ENCODE measurements around the gene WAC. TPM values are rescaled to one million over a fixed set of nuclear protein-coding genes. Genes with fewer than 3 reads are reported as not detected.
A peak's percentile ranks its signal among the peaks of the same experiment; 100 is the strongest.

WAC gene
- total RNA-seq, 1 donor from 2014 or later: 54.8 TPM

GRCh38 chr10:28620251-28620650 lies 87.3 kb downstream of the WAC start:
- no peak for DNase-seq (ENCODE audit: low read depth)
- no peak overlapping the region for H3K4me3 ChIP-seq (ENCODE audit: low read depth, low read length)
- TF ChIP-seq CTCF (conservative IDR thresholded peaks at IDR 0.05; ENCODE audit: low read depth, low read length): no peak

DNA sequence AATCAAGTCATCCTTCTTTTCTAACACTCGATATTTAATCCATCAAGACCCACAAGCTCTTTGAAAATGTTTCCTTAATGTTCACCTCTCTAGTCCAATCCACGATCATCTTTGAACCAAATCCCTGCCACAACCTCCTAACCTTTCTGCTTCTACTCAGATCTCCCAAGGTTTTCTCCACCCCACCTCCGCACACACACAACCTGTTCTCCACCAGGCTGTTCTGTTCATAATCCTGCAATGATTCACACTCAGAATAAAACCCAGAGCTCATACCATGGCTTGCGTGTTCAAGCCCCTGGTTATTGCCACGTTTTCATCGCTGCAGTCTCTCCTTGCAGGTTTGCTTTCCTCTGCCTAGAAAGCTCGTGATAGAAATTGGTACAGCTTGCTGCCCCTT lies 90.6 kb downstream of the WAC start:
- no peak for TF ChIP-seq CTCF (conservative IDR thresholded peaks at IDR 0.05; ENCODE audit: low read depth, low read length)
- no peak for DNase-seq (ENCODE audit: low read depth)
- H3K4me3 ChIP-seq (ENCODE audit: low read depth, low read length): no peak overlapping the region

- no peak for DNase-seq (ENCODE audit: low read depth)
- no peak for TF ChIP-seq CTCF (conservative IDR thresholded peaks at IDR 0.05; ENCODE audit: low read depth, low read length)
- H3K4me3 ChIP-seq (ENCODE audit: low read depth, low read length): no peak overlapping the region
Measured at GRCh38 chr10:28624351-28624750, 91.4 kb downstream of the WAC start.

GRCh38 chr10:28627102-28627501 lies 94.2 kb downstream of the WAC start:
- H3K4me3 ChIP-seq (ENCODE audit: low read depth, low read length): no peak overlapping the region
- TF ChIP-seq CTCF (conservative IDR thresholded peaks at IDR 0.05; ENCODE audit: low read depth, low read length): no peak
- no peak for DNase-seq (ENCODE audit: low read depth)

DNA sequence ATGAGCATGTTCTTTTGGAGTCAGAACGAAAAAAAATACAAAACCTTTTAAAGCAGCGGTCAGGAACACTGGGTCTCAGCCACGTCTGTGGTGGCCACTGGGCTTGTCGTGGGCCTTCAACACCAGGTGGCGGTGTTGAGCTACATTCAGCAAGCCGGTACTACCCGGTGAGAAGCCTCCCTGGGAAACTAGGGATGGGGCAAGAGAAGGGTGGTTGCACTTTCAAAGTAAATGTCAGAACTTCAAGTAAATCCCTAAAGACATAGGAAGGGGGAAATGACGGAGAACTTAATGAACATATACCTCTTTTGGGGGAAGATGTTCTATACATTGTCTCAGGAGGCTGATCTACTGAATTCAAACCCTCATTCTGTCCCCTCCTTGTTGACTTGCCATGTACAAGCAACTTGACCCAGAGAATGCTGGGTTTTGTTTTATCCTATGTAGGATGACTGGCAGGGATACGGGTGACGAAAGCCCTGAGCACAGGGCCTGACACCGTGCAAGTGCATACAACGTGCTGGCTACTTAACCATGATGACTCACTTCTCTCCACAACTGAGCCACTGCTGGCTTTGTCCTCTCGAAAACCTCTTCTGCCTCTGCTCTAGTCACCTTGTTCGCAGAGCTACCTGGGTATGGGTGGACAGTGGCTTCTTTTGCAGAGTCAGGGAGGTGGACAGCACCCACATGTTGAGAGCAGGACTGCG lies 95.4 kb downstream of the WAC start:
- TF ChIP-seq CTCF (conservative IDR thresholded peaks at IDR 0.05; ENCODE audit: low read depth, low read length): peak; percentile 96
- no peak overlapping the region for H3K4me3 ChIP-seq (ENCODE audit: low read depth, low read length)
- peak; percentile 25 for DNase-seq (ENCODE audit: low read depth)

- peak; percentile 33 for DNase-seq (ENCODE audit: low read depth)
- H3K4me3 ChIP-seq (ENCODE audit: low read depth, low read length): no peak overlapping the region
- TF ChIP-seq CTCF (conservative IDR thresholded peaks at IDR 0.05; ENCODE audit: low read depth, low read length): no peak
Measured at GRCh38 chr10:28631896-28632583, 99.1 kb downstream of the WAC start.

- TF ChIP-seq CTCF (conservative IDR thresholded peaks at IDR 0.05; ENCODE audit: low read depth, low read length): no peak
- no peak overlapping the region for H3K4me3 ChIP-seq (ENCODE audit: low read depth, low read length)
- DNase-seq (ENCODE audit: low read depth): peak; percentile 10
Measured at GRCh38 chr10:28632584-28632945, 99.6 kb downstream of the WAC start.
